ENCODE results near the gene RPL10. TPM values are rescaled to one million over a fixed set of nuclear protein-coding genes. Genes with fewer than 3 reads are reported as not detected.

The RPL10 gene
- total RNA-seq, 1 experiment from 2014 or later: 3,401 TPM

- ATAC-seq (no peak), DNase-seq (no peak)
- Histone ChIP-seq H3K79me2 (ENCODE audit: low read length) (peaks cover 63% of the 10 kb centered on the region), H3K9me3 (ENCODE audit: low read length) (no peaks in the 10 kb centered on the region), H3K27me3 (ENCODE audit: low read length) (no peaks in the 10 kb centered on the region), H3K9me2 (replicated peaks; ENCODE audit: low read length) (no peaks in the 10 kb centered on the region), H4K20me1 (ENCODE audit: low read length) (no peaks in the 10 kb centered on the region; the same call in 1 of the 2 replicates), H3K9ac (ENCODE audit: low read length) (peak overlapping the region; percentile 3; the same call in 1 of the 2 replicates), H2AFZ (ENCODE audit: low read length) (peak overlapping the region; percentile 74; the same call in 1 of the 2 replicates), H3K36me3 (ENCODE audit: low read depth, low read length) (no peaks in the 10 kb centered on the region), H3K4me1 (ENCODE audit: insufficient read depth, low read length) (peaks cover 27% of the 10 kb centered on the region), H3K4me3 (ENCODE audit: low read length) (peak overlapping the region; percentile 64), H3F3A (ENCODE audit: low read length, unreplicated experiment) (no peaks in the 10 kb centered on the region), H3K4me2 (ENCODE audit: low read length) (peak overlapping the region; percentile 85), H3K27ac (ENCODE audit: low read length) (no peak overlapping the region)
- no TSS peak for BruUV-seq (replicated peaks)
- CTCF ChIA-PET: interaction anchor here (0.5 kb wide), 1 partner anchor 35 kb away, joined by 5 read pairs; no protein-coding TSS in a partner anchor
- TF ChIP-seq EZH2phosphoT487 (IDR thresholded peaks at IDR 0.05; ENCODE audit: borderline replicate concordance, low read length): no peak
- TF ChIP-seq EZH2 (IDR thresholded peaks at IDR 0.05; ENCODE audit: low read length, unreplicated experiment): no peak
- TF ChIP-seq CTCF (conservative IDR thresholded peaks at IDR 0.05; ENCODE audit: low read depth, low read length): no peak
- intact Hi-C loops (cut with micrococcal nuclease): loop anchor here (10.0 kb wide), 1 partner anchor 400 kb away; the partner anchor contains the start of genes HCFC1 and TMEM187
- POLR2A ChIA-PET (ENCODE audit: unreplicated experiment): no interaction called here
Measured at GRCh38 chrX:154375156-154375504, 23.0 kb upstream of the RPL10 start.

GRCh38 chrX:154376774-154377173 lies 21.4 kb upstream of the RPL10 start:
- no peak overlapping the region for H2AFZ ChIP-seq (ENCODE audit: low read length)
- H3K9ac ChIP-seq (ENCODE audit: low read length): no peak overlapping the region
- no peaks in the 10 kb centered on the region; the same call in 1 of the 2 replicates for H3K36me3 ChIP-seq (ENCODE audit: low read depth, low read length)
- POLR2A ChIA-PET (ENCODE audit: unreplicated experiment): no interaction called here
- no peaks in the 10 kb centered on the region for H3K9me3 ChIP-seq (ENCODE audit: low read length)
- DNase-seq (no peak), ATAC-seq (no peak)
- no peak overlapping the region for H3K4me2 ChIP-seq (ENCODE audit: low read length)
- peaks cover 59% of the 10 kb centered on the region for H3K79me2 ChIP-seq (ENCODE audit: low read length)
- TF ChIP-seq CTCF (conservative IDR thresholded peaks at IDR 0.05; ENCODE audit: low read depth, low read length): no peak
- TF ChIP-seq EZH2phosphoT487 (IDR thresholded peaks at IDR 0.05; ENCODE audit: borderline replicate concordance, low read length): no peak
- TF ChIP-seq EZH2 (IDR thresholded peaks at IDR 0.05; ENCODE audit: low read length, unreplicated experiment): no peak
- H3F3A ChIP-seq (ENCODE audit: low read length, unreplicated experiment): no peaks in the 10 kb centered on the region
- H3K4me1 ChIP-seq (ENCODE audit: insufficient read depth, low read length): peaks cover 35% of the 10 kb centered on the region
- CTCF ChIA-PET: no interaction called here
- H3K9me2 ChIP-seq (replicated peaks; ENCODE audit: low read length): no peaks in the 10 kb centered on the region
- no peaks in the 10 kb centered on the region for H3K27me3 ChIP-seq (ENCODE audit: low read length)
- H3K4me3 ChIP-seq (ENCODE audit: low read length): no peak overlapping the region
- BruUV-seq (replicated peaks): no TSS peak
- intact Hi-C loops (cut with micrococcal nuclease): loop anchor here (10.0 kb wide), 1 partner anchor 402 kb away; the partner anchor contains the start of genes HCFC1 and TMEM187
- H4K20me1 ChIP-seq (ENCODE audit: low read length): peaks cover 5% of the 10 kb centered on the region; the same call in 1 of the 2 replicates
- no peak overlapping the region for H3K27ac ChIP-seq (ENCODE audit: low read length)

Measured in PC-3 (cell line).